ENCODE results near the gene NXPH1. TPM values are rescaled to one million over a fixed set of nuclear protein-coding genes. Genes with fewer than 3 reads are reported as not detected.

Gene NXPH1
- total RNA-seq, 2 experiments from 2014 or later = not detected

DNA sequence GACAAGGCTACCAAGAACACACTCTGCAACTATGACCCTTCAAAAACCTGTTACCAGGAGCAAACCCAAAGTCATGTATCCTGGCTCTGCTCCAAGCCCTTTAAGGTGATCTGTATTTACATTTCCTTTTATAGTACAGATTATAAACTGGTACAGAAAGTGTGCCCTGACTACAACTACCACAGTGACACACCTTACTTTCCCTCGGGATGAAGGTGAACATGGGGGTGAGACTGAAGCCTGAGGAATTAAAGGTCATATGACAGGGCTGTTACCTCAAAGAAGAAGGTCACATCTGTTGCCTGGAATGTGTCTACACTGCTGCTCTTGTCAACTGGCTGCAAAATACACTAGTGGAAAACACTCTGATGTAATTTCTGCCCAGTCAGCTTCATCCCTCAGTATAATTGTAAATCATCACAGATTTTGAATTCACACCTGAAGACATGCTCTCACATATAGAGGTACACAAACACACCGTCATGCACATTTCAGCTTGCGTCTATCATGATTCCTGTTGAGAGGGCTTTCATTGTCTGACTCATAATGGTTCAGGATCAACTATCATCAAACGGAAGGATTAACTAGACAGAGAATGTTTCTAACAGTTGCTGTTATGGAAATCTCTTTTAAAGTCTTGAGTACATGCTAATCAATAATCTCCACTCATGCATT, 318.3 kb downstream of the NXPH1 start:
- no peak for ATAC-seq
- DNase-seq = no peak

DNA sequence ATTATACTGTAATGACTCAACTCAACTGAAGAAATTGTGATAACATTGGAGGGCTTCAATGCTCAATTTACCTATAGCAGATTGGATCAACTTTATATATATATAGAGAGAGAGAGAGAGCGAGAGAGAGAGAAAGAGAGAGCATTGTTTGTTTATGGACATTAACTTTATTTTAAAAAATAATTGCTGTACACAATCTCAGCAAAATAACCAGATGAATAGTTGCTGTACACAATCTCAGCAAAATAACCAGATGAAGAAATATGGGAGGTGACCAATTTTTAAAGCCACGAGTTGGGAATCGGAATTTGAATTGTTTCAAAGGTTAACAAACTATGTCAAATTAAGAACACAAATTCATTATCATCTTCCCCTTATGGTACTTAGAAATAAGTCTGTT, 319.9 kb downstream of the NXPH1 start:
- no peak overlapping the region for H3K27ac Mint-ChIP-seq

More for the DNA sequence above, 318.3 kb downstream of the NXPH1 start:
- Mint-ChIP-seq H3K27me3 (no peaks in the 10 kb centered on the region), H3K4me1 (no peaks in the 10 kb centered on the region), H3K9me3 (ENCODE audit: low read depth) (peaks cover 6% of the 10 kb centered on the region), H3K36me3 (no peaks in the 10 kb centered on the region), H3K27ac (no peak overlapping the region), H3K4me3 (no peak overlapping the region)
- CTCF ChIA-PET = no interaction called here

DNA sequence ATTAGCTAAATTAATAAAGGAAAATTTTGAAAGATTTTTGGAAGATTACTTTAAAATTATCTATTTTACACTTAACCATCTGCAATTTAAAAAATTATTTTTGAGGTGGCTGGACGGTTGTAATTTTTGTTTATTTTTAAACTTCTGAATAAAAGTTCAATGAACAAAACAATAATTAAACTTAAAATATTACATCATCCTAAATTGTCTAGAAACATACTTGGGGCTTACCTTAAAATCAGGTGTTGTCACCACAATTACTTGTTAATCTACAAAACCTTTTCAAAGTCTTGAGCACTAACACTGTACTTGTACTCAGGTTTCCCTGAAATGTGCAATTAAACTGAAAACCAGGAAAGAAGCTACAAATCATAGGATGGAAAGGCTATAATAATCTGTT, 328.3 kb downstream of the NXPH1 start:
- CTCF ChIA-PET = interaction anchor here (0.9 kb wide), 1 partner anchor 38 kb away, joined by 3 read pairs; no protein-coding TSS in a partner anchor

More for the DNA sequence above, 319.9 kb downstream of the NXPH1 start:
- no peaks in the 10 kb centered on the region for H3K36me3 Mint-ChIP-seq
- no peaks in the 10 kb centered on the region for H3K4me1 Mint-ChIP-seq
- peaks cover 6% of the 10 kb centered on the region for H3K9me3 Mint-ChIP-seq (ENCODE audit: low read depth)
- no peak for DNase-seq
- H3K4me3 Mint-ChIP-seq = no peak overlapping the region
- CTCF ChIA-PET = no interaction called here
- ATAC-seq = no peak
- no peaks in the 10 kb centered on the region for H3K27me3 Mint-ChIP-seq

DNA sequence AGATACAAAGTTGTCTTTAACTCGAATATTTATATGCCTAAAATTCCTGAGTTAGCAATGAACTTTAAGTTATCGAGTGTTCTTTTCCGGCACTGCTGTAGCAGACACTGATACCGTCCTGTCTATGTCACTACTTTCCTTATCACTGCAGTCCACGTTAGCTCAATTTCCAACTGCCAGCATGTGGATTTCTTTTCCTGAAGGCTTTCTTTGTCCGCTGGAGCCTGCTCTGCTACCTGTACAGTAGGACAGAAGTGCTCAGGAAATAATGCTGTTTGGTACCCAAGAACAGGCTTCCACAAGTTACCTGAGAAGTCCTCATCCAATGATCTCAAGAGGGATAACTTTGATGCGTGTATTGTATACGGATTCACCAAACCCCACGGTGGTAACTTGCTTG, 329.4 kb downstream of the NXPH1 start:
- H3K4me3 Mint-ChIP-seq = no peak overlapping the region
- DNase-seq = no peak
- ATAC-seq = no peak
- H3K9me3 Mint-ChIP-seq (ENCODE audit: low read depth) = peaks cover 2% of the 10 kb centered on the region
- H3K36me3 Mint-ChIP-seq = no peaks in the 10 kb centered on the region
- CTCF ChIA-PET = no interaction called here
- H3K4me1 Mint-ChIP-seq = no peaks in the 10 kb centered on the region
- no peak overlapping the region for H3K27ac Mint-ChIP-seq
- no peaks in the 10 kb centered on the region for H3K27me3 Mint-ChIP-seq

More for the DNA sequence above, 328.3 kb downstream of the NXPH1 start:
- Mint-ChIP-seq H3K27me3 (no peaks in the 10 kb centered on the region), H3K36me3 (no peaks in the 10 kb centered on the region), H3K27ac (no peak overlapping the region), H3K9me3 (ENCODE audit: low read depth) (no peaks in the 10 kb centered on the region), H3K4me1 (no peaks in the 10 kb centered on the region), H3K4me3 (no peak overlapping the region)
- no peak for ATAC-seq
- DNase-seq = no peak

DNA sequence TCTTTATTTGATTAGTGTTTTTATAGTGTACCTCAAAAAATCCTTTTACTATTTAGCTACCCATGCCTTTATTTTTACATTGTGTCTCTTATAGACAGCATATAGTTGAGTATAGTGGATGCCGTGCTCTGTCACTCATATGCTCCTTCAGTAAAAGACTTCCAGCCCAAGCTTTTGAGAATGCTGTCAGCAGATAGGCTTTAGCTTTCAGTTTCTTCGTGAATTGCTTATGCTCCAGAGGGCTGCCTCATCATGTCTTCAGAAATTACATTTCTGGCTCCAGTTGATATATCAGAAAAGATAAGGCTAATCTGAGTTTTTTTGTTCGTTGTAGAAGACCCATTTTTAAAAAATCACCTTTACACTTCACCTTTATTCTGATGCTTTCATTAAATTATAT, 332.0 kb downstream of the NXPH1 start:
- CTCF ChIA-PET = no interaction called here
- Mint-ChIP-seq H3K27ac (no peak overlapping the region), H3K27me3 (no peaks in the 10 kb centered on the region), H3K9me3 (ENCODE audit: low read depth) (peaks cover 4% of the 10 kb centered on the region), H3K36me3 (no peaks in the 10 kb centered on the region), H3K4me3 (no peak overlapping the region), H3K4me1 (no peaks in the 10 kb centered on the region)
- ATAC-seq = no peak
- no peak for DNase-seq

DNA sequence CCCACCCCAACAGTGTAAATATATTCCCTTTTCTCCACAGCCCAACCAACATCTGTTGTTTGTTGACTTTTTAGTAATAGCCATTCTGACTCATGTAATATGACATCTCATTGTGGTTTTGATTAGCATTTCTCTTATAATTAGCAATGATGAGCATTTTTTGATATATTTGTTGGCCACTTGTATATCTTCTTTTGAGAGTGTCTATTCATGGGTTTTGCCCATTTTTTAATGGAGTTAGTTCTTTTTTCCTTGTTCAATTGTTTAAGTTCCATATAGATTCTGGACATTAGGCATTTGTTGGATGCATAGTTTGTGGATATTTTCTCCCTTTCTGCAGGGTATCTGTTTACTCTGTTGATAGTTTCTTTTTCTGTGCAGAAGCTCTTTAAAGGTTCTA, 340.1 kb downstream of the NXPH1 start:
- Mint-ChIP-seq H3K4me1 (no peaks in the 10 kb centered on the region), H3K36me3 (no peaks in the 10 kb centered on the region), H3K9me3 (ENCODE audit: low read depth) (peaks cover 7% of the 10 kb centered on the region), H3K27me3 (no peaks in the 10 kb centered on the region), H3K4me3 (no peak overlapping the region), H3K27ac (no peak overlapping the region)
- DNase-seq = no peak
- CTCF ChIA-PET = no interaction called here
- no peak for ATAC-seq

DNA sequence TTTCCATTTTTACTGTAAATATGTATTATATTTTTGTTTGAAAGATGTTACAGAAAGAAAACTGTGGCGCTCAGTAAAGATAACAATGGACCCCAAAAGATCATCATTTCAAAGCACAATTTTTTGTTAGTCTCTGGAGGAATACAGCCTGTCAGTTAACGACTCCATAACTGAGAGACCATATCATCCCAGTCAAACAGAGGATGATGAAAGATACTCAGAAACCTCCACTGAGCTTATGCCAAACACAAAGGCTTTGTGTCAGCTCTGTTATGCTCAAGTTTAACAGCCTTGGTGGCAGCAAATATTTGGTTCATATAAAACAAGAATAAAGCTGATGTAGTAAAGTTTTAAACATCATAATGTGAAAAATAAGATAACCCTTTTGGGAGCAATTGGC, 345.1 kb downstream of the NXPH1 start:
- H3K4me3 Mint-ChIP-seq = no peak overlapping the region
- no peaks in the 10 kb centered on the region for H3K36me3 Mint-ChIP-seq
- no peaks in the 10 kb centered on the region for H3K4me1 Mint-ChIP-seq
- no peaks in the 10 kb centered on the region for H3K27me3 Mint-ChIP-seq
- H3K9me3 Mint-ChIP-seq (ENCODE audit: low read depth) = peaks cover 6% of the 10 kb centered on the region
- CTCF ChIA-PET = no interaction called here
- ATAC-seq = no peak
- no peak overlapping the region for H3K27ac Mint-ChIP-seq
- DNase-seq = no peak

DNA sequence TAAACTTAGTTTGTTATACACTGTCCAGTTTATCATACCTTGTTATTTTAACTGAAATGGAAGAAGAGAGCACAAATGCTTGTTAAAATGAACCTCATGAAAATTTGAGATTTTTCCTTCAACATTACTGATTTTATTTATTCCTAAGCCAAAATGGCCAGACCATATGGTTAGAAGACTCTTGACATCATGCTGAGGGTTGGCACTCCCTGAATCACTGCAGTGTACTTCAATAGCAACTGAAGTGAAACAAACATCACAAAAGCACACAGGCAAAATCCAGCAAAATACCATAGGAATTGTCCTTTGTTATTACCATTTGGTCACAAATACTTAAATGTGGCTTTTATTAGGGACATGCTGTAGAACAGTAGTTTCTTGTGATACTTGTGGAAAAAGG, 347.8 kb downstream of the NXPH1 start:
- H3K9me3 Mint-ChIP-seq (ENCODE audit: low read depth) = peaks cover 4% of the 10 kb centered on the region
- H3K27me3 Mint-ChIP-seq = no peaks in the 10 kb centered on the region
- ATAC-seq = no peak
- H3K27ac Mint-ChIP-seq = no peak overlapping the region
- CTCF ChIA-PET = no interaction called here
- H3K36me3 Mint-ChIP-seq = no peaks in the 10 kb centered on the region
- no peaks in the 10 kb centered on the region for H3K4me1 Mint-ChIP-seq
- no peak for DNase-seq
- no peak overlapping the region for H3K4me3 Mint-ChIP-seq

DNA sequence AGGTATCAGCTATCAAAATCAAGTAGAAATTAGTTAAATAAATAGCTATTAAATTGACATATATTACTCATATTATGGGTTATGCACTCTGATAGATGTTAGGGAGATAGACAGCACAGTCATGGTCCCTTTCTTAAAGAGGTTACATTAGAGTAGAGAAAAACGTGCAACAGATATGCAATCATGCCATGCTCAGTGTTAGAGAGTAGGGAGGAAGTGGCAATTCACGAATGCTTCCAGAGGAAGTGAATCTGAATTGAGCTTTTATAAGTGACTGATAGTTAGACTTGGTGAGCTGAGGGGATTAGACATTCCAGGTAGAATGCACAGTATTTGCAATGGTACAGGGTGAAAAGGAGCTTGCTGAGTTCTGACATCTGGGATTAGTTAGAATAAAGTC, 349.8 kb downstream of the NXPH1 start:
- no peaks in the 10 kb centered on the region for H3K4me1 Mint-ChIP-seq
- no peaks in the 10 kb centered on the region for H3K27me3 Mint-ChIP-seq
- H3K27ac Mint-ChIP-seq = no peak overlapping the region
- H3K4me3 Mint-ChIP-seq = no peak overlapping the region
- ATAC-seq = no peak
- H3K9me3 Mint-ChIP-seq (ENCODE audit: low read depth) = peaks cover 2% of the 10 kb centered on the region
- H3K36me3 Mint-ChIP-seq = no peaks in the 10 kb centered on the region
- DNase-seq = no peak
- CTCF ChIA-PET = interaction anchor here (0.6 kb wide), 1 partner anchor 369 kb away, joined by 3 read pairs; no protein-coding TSS in a partner anchor

DNA sequence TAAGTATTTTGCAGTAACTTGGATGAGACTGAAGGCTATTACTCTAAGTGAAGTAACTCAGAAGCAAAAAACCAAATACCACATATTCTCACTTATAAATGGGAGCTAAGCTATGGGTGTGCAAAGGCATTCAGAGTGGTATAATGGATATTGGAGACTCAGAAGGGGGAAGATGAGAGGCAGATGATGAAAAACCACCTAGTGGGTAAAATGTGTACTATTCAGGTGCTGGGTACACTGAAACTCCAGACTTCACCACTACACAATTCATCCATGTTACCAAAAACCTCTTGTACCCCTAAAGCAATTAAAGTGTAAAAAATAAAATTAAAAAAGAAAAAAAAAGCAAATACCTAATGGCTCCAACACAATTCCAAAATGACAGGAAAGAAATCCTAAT, 351.7 kb downstream of the NXPH1 start:
- H3K4me3 Mint-ChIP-seq = no peak overlapping the region
- CTCF ChIA-PET = no interaction called here
- H3K9me3 Mint-ChIP-seq (ENCODE audit: low read depth) = peaks cover 2% of the 10 kb centered on the region
- DNase-seq (no peak), ATAC-seq (no peak)
- H3K36me3 Mint-ChIP-seq = no peaks in the 10 kb centered on the region
- no peaks in the 10 kb centered on the region for H3K27me3 Mint-ChIP-seq
- H3K27ac Mint-ChIP-seq = no peak overlapping the region
- H3K4me1 Mint-ChIP-seq = no peaks in the 10 kb centered on the region

DNA sequence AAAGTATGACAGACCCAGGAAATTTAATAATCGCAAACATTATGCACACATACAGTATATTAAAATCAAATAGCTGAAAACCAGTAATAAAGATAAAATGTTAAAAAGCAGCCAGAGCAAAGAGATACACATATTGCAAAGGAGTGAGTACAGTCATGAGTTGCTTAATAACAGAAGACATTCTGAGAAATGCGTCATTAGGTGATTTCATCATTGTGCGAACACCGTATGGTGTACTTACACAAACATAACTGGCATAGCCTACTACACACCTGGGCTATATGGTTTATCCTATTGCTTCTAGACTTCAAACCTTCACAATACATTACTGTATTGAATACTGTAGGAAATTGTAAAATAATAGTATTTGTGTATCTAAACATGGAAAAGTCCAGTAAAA, 367.6 kb downstream of the NXPH1 start:
- DNase-seq (no peak), ATAC-seq (no peak)
- no peaks in the 10 kb centered on the region for H3K4me1 Mint-ChIP-seq
- H3K9me3 Mint-ChIP-seq (ENCODE audit: low read depth) = peaks cover 13% of the 10 kb centered on the region
- H3K4me3 Mint-ChIP-seq = no peak overlapping the region
- CTCF ChIA-PET = no interaction called here
- no peaks in the 10 kb centered on the region for H3K27me3 Mint-ChIP-seq
- no peaks in the 10 kb centered on the region for H3K36me3 Mint-ChIP-seq
- no peak overlapping the region for H3K27ac Mint-ChIP-seq

Other genes starting within 250 kb of the NXPH1 start
- 1 to 10 TPM; 2.7 to 3.4 TPM for gene ICA1, start 171.4 kb upstream of the NXPH1 start, total RNA-seq